OCI-LY7 (cell line): ENCODE data around the gene SHMT2. TPM values are rescaled to one million over a fixed set of nuclear protein-coding genes. Genes with fewer than 3 reads are reported as not detected.

Experiments used
- BruUV-seq: library from RNA; stranded (reverse); fragments of 400-500 nt; replicated peaks from 2 replicates; lab custom pipeline; 2021; lab: Mats Ljungman, UMichigan
- CTCF ChIA-PET: fragments of 300-600 bp; sonication (Branson Sonifier 250); formaldehyde crosslinking; loops from one replicate; lab custom pipeline; 2022; ENCODE audit warnings: antibody characterized with exemption; ENCODE audit not compliant: unreplicated experiment; lab: Charles Lee
- POLR2A ChIA-PET: fragments of 300-600 bp; sonication (Branson Sonifier 250); formaldehyde crosslinking; loops from one replicate; lab custom pipeline; 2022; ENCODE audit warnings: antibody characterized with exemption; lab: Charles Lee
- DNase-seq: peaks from one replicate; pipeline ENCODE4 v3.0.0-alpha.2; 2015; ENCODE audit warnings: low spot score
- H2AFZ ChIP-seq: fragments of 200-600 bp; sonication (generic), shearing (Covaris generic); 2 replicates; pipeline ENCODE4 v1.6.1; 2014; ENCODE audit warnings: mild to moderate bottlenecking, antibody characterized with exemption, low read length, moderate library complexity
- H3K27ac ChIP-seq: fragments of 200-600 bp; sonication (generic); 2 replicates; pipeline ENCODE4 v1.5.1; 2014; ENCODE audit warnings: mixed run types, low read depth, mild to moderate bottlenecking, moderate library complexity, low read length, inconsistent platforms; ENCODE audit not compliant: poor library complexity, severe bottlenecking
- H3K36me3 ChIP-seq: fragments of 200-600 bp; sonication (generic); 2 replicates; pipeline ENCODE4 v1.6.1; 2014; ENCODE audit warnings: mild to moderate bottlenecking, antibody characterized with exemption, low read length, moderate library complexity, mixed read lengths; ENCODE audit not compliant: insufficient read depth
- H3K4me1 ChIP-seq: fragments of 200-600 bp; sonication (generic); 2 replicates; pipeline ENCODE4 v1.5.1; 2014; ENCODE audit warnings: mild to moderate bottlenecking, low read length; ENCODE audit not compliant: insufficient read depth, poor library complexity, severe bottlenecking
- H3K4me2 ChIP-seq: fragments of 200-600 bp; sonication (generic); 2 replicates; pipeline ENCODE4 v1.6.1; 2014; ENCODE audit warnings: mild to moderate bottlenecking, low read length
- H3K4me3 ChIP-seq: fragments of 200-600 bp; sonication (generic); 2 replicates; pipeline ENCODE4 v1.5.1; 2014; ENCODE audit warnings: mild to moderate bottlenecking, low read depth, low read length; ENCODE audit not compliant: poor library complexity, severe bottlenecking
- H3K79me2 ChIP-seq: fragments of 200-600 bp; sonication (generic); 2 replicates; pipeline ENCODE4 v1.6.1; 2016; ENCODE audit warnings: low read depth, mild to moderate bottlenecking, low read length, moderate library complexity, mixed read lengths; ENCODE audit not compliant: insufficient read depth
- H3K9me2 ChIP-seq: fragments of 200-600 bp; sonication (generic); 2 replicates; pipeline ENCODE4 v1.6.1; 2016; ENCODE audit warnings: mild to moderate bottlenecking, low read length, mixed read lengths; ENCODE audit not compliant: insufficient read depth
- H3K9me3 ChIP-seq: fragments of 200-600 bp; sonication (generic); 2 replicates; pipeline ENCODE4 v1.6.1; 2014; ENCODE audit warnings: mild to moderate bottlenecking, mixed run types, low read length, mixed read lengths
- H4K20me1 ChIP-seq: fragments of 200-600 bp; sonication (generic); 2 replicates; pipeline ENCODE4 v1.6.1; 2014; ENCODE audit warnings: mild to moderate bottlenecking, antibody characterized with exemption, low read length, moderate library complexity, mixed read lengths; ENCODE audit not compliant: insufficient read depth
- CTCF ChIP-seq: fragments of 200-600 bp; sonication (generic); conservative IDR thresholded peaks from 2 replicates; pipeline ENCODE4 v1.5.1; 2014; ENCODE audit warnings: mild to moderate bottlenecking, antibody characterized with exemption, low read length, moderate library complexity, mixed read lengths
- EZH2phosphoT487 ChIP-seq: fragments of 200-600 bp; sonication (generic); IDR thresholded peaks from 2 replicates; pipeline ENCODE4 v1.6.1; 2018; ENCODE audit warnings: low read depth, borderline replicate concordance, mild to moderate bottlenecking, mixed run types, antibody characterized with exemption, low read length, moderate library complexity, mixed read lengths
- intact Hi-C: fragments of 100-400 bp; cut with micrococcal nuclease; formaldehyde crosslinking; loops from one replicate; pipeline ENCODE4 v1.10.0; 2022; ENCODE audit not compliant: unreplicated experiment
- total RNA-seq, 2 experiments: library from RNA; depleted of rRNA in 1 of 2; stranded (reverse); fragments of >200 nt in 1 of 2; shearing (Covaris generic) in 1 of 2; gene quantifications; 2 replicates each; pipeline ENCODE4 v1.2.3, GENCODE V29; 2014 to 2022

Gene SHMT2
- total RNA-seq, 2 experiments from 2014 or later = 394 to 415 TPM

GRCh38 chr12:57203201-57203600 lies 26.3 kb upstream of the SHMT2 start:
- Histone ChIP-seq H3K9me2 (no peaks in the 10 kb centered on the region), H3K4me3 (no peak overlapping the region), H3K79me2 (no peaks in the 10 kb centered on the region), H3K27ac (no peak overlapping the region), H3K9me3 (no peaks in the 10 kb centered on the region), H3K36me3 (no peaks in the 10 kb centered on the region), H2AFZ (no peak overlapping the region), H3K4me1 (no peaks in the 10 kb centered on the region), H3K4me2 (no peak overlapping the region), H4K20me1 (no peaks in the 10 kb centered on the region)
- no peak for DNase-seq
- TF ChIP-seq EZH2phosphoT487 = no peak
- TF ChIP-seq CTCF = no peak
- CTCF ChIA-PET = no interaction called here
- intact Hi-C loops = no loop called here
- POLR2A ChIA-PET = no interaction called here
- BruUV-seq = no TSS peak

DNA sequence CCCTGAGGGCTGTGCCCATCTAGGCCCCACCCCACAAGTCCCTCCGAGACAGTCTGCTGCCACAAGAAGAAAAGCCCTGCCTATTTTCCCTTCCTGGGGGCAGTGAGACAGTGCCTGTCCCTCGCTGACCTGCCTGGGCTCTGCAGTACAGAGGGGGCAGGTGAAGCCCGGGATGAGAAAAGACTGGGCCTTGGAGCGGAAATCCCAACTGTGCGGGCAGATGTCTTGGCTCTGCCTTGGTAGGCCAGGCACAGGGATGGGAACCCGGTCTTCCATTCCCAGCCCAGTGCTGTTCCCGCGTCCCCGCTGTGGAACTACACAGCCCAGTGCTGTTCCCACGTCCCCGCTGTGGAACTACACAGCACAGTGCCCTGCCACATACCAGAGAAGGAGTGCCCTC lies 25.7 kb upstream of the SHMT2 start:
- H3K9me2 ChIP-seq = no peaks in the 10 kb centered on the region
- H3K79me2 ChIP-seq = no peaks in the 10 kb centered on the region
- H3K4me2 ChIP-seq = no peak overlapping the region
- no TSS peak for BruUV-seq
- CTCF ChIA-PET = no interaction called here
- H3K4me3 ChIP-seq = no peak overlapping the region
- TF ChIP-seq CTCF (no peak), EZH2phosphoT487 (no peak)
- H3K4me1 ChIP-seq = no peaks in the 10 kb centered on the region
- no peak for DNase-seq
- POLR2A ChIA-PET = no interaction called here
- no peaks in the 10 kb centered on the region for H3K9me3 ChIP-seq
- H3K36me3 ChIP-seq = no peaks in the 10 kb centered on the region
- intact Hi-C loops = no loop called here
- no peak overlapping the region for H2AFZ ChIP-seq
- H3K27ac ChIP-seq = no peak overlapping the region
- no peaks in the 10 kb centered on the region for H4K20me1 ChIP-seq

- no peak for DNase-seq
- no peaks in the 10 kb centered on the region for H3K79me2 ChIP-seq
- ChIA-PET POLR2A (no interaction called here), CTCF (no interaction called here)
- no peaks in the 10 kb centered on the region for H3K36me3 ChIP-seq
- H3K9me2 ChIP-seq = no peaks in the 10 kb centered on the region
- no peaks in the 10 kb centered on the region for H3K4me1 ChIP-seq
- H3K4me3 ChIP-seq = no peak overlapping the region
- H2AFZ ChIP-seq = no peak overlapping the region
- no peak overlapping the region for H3K27ac ChIP-seq
- TF ChIP-seq CTCF (no peak), EZH2phosphoT487 (no peak)
- H4K20me1 ChIP-seq = no peaks in the 10 kb centered on the region
- intact Hi-C loops = no loop called here
- no peaks in the 10 kb centered on the region for H3K9me3 ChIP-seq
- no TSS peak for BruUV-seq
- H3K4me2 ChIP-seq = no peak overlapping the region
Measured at GRCh38 chr12:57204454-57204853, 25.1 kb upstream of the SHMT2 start.
